Right atrium auricular region (tissue), 2 donors: ENCODE measurements around the gene CNNM2. TPM values are rescaled to one million over a fixed set of nuclear protein-coding genes. Genes with fewer than 3 reads are reported as not detected.

Experiments
- DNase-seq: peaks from one replicate; pipeline ENCODE4 v3.0.0-alpha.2; 2019; ENCODE audit warnings: low spot score
- H3K27ac ChIP-seq, 2 donors: fragments of 200-600 bp; sonication (generic); 1 replicate in 1 of 2; 2 replicates in 1 of 2; pipeline ENCODE4 v1.5.1; 2016 to 2019
- H3K27me3 ChIP-seq, 2 donors: fragments of 200-600 bp; sonication (generic); one replicate each; pipeline versions ENCODE4 v1.5.1 to v1.6.0; 2017 to 2019
- H3K36me3 ChIP-seq: fragments of 200-600 bp; sonication (generic); one replicate; pipeline ENCODE4 v1.5.1; 2016
- H3K4me1 ChIP-seq, 2 donors: fragments of 200-600 bp; sonication (generic); one replicate each; pipeline versions ENCODE4 v1.5.1 to v1.6.0; 2017 to 2019
- H3K4me3 ChIP-seq, 2 donors: fragments of 200-600 bp; sonication (generic); 1 replicate in 1 of 2; 2 replicates in 1 of 2; pipeline ENCODE4 v1.5.1; 2017 to 2019; ENCODE audit warnings: mild to moderate bottlenecking in 1 of 2, moderate library complexity in 1 of 2
- H3K9me3 ChIP-seq, 2 donors: fragments of 200-600 bp; sonication (generic); one replicate each; pipeline ENCODE4 v1.5.1; 2019
- total RNA-seq, 2 donors: library from RNA; depleted of rRNA; stranded (reverse); fragments of >200 nt; gene quantifications; one replicate each; pipeline ENCODE4 v1.1.0, GENCODE V29; 2016
- TF ChIP-seq, protein P1 (sequence below), 2 donors: fragments of 200-600 bp; sonication (generic); IDR thresholded peaks; one replicate each; pipeline ENCODE4 v1.5.1; 2019; ENCODE audit warnings: antibody characterized with exemption in 2 of 2

CNNM2 gene
- 1 to 10 TPM; 3.3 to 4.1 TPM for total RNA-seq

DNA sequence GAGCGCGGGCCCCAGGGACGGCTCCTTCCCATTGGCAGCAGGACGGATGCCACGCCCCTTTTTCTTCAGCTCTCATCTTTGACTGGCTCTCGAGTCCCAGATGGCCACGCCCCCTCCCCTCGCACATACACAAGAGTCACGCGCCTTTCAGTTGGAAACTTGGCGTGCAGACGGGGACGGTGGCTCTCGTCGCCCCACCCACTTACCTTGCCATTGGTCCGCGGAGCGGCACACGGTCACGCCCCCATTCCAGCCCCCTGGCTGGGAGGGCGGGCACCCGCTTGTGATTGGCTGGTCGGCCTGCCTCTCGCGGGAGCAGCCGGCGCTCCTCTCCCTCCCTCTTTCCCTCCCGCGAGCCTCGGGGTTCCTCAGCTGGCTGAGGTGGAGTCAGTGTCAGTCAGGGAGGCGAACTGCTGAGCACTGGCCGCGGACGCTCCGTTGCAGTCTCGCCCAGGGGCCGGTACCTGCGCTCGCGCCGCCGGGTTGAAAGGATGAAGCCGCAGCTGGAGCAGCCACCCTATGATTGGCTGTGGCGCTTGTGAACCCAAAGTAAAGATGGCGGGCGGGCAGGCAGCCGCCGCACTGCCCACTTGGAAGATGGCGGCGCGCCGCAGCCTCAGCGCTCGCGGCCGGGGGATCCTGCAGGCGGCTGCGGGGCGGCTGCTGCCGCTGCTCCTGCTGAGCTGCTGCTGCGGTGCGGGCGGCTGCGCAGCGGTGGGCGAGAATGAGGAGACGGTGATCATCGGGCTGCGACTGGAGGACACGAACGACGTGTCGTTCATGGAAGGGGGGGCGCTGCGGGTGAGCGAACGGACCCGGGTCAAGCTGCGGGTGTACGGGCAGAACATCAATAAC, at the start of gene CNNM2:
CNNM2 (plus strand) TSS at position 333 of the 855 bp plus-strand sequence; CDS start at position 520, 187 bp downstream.
- Histone ChIP-seq H3K9me3 (no peaks in the 10 kb centered on the region), H3K4me3 (peak within 1 kb of the TSS; percentile 90 to 96), H3K27me3 (no peaks in the 10 kb centered on the region), H3K36me3 (no peaks in the 10 kb centered on the region), H3K4me1 (peaks cover 0 to 37% of the 10 kb centered on the region in 2 donors), H3K27ac (peak within 1 kb of the TSS; percentile 96)
- DNase-seq = peak; percentile 100
- TF ChIP-seq, protein P1, sequence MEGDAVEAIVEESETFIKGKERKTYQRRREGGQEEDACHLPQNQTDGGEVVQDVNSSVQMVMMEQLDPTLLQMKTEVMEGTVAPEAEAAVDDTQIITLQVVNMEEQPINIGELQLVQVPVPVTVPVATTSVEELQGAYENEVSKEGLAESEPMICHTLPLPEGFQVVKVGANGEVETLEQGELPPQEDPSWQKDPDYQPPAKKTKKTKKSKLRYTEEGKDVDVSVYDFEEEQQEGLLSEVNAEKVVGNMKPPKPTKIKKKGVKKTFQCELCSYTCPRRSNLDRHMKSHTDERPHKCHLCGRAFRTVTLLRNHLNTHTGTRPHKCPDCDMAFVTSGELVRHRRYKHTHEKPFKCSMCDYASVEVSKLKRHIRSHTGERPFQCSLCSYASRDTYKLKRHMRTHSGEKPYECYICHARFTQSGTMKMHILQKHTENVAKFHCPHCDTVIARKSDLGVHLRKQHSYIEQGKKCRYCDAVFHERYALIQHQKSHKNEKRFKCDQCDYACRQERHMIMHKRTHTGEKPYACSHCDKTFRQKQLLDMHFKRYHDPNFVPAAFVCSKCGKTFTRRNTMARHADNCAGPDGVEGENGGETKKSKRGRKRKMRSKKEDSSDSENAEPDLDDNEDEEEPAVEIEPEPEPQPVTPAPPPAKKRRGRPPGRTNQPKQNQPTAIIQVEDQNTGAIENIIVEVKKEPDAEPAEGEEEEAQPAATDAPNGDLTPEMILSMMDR (IDR thresholded peaks at IDR 0.05) = no peak

DNA sequence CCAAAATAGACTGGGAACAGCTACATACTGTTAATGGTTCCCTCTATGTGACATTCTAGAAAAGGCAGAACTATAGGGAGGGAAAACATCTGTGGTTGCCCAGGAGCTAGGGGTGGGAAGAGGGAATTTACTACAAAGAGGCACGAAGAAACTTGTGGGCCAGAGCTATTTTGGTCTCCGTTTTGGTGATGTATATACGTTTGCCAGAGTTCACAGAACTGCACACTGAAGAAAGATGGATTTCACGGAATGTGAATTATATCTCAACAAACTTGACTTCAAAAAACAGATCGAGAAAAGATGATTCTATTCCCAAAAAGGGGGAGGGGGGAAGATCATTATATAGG, 49.2 kb upstream of the CNNM2 start:
- Histone ChIP-seq H3K4me3 (peak overlapping the region; percentile 51 to 67), H3K27me3 (no peaks in the 10 kb centered on the region), H3K4me1 (peaks cover 0 to 17% of the 10 kb centered on the region in 2 donors), H3K9me3 (no peaks in the 10 kb centered on the region), H3K27ac (peak overlapping the region; percentile 72 to 77), H3K36me3 (no peaks in the 10 kb centered on the region)
- TF ChIP-seq, protein P1 (IDR thresholded peaks at IDR 0.05) = no peak
- no peak for DNase-seq

DNA sequence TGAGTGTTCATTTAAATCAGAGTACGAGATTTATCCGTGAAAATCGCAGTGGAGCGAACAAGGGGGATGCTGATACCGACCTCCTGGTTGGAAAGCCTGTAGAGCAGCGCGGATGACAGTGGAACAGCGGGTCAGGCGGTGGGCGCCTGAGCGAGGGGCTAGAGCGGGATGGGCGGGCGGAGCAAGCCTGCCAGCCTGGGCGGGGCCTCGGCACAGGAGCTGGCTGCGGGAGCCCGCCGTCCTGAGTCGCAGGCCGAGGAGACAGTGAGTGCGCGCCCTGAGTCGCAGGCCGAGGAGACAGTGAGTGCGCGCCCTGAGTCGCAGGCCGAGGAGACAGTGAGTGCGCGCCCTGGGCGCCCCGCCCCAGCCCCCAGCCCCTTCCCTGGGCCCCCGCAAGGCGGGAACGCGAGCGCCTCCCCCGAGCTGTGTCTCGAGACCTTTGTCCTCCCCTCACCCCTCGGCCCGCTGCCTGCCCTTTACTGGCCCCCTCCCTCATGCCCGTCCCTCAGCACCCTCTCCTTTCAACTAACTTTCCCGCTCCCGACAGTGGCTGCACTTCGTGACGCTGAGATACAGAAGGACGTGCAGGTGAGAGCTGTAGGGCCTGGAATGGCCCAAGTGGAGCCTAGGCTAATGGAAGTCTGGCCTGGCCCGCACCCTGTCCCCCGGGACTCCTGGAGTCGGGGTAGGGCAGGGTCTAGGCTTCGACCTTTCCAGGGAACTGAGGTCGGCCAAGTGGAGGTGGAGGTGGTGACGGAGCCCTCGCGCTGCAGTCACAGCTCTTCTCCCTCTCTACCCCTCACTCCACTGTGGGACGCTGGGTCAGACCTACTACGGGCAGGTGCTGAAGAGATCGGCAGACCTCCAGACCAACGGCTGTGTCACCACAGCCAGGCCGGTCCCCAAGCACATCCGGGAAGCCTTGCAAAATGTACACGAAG, 48.6 kb upstream of the CNNM2 start, which contains the start of gene AS3MT:
AS3MT (plus strand) TSS at position 213 of the 941 bp plus-strand sequence; CDS start at position 336, 123 bp downstream.
- H3K27ac ChIP-seq = peak within 1 kb of the TSS; percentile 72 to 77
- H3K27me3 ChIP-seq = no peaks in the 10 kb centered on the region
- TF ChIP-seq, protein P1 (IDR thresholded peaks at IDR 0.05) = no peak
- peaks cover 0 to 17% of the 10 kb centered on the region in 2 donors for H3K4me1 ChIP-seq
- H3K4me3 ChIP-seq = peak within 1 kb of the TSS; percentile 51 to 67
- DNase-seq = no peak
- peaks cover 3% of the 10 kb centered on the region for H3K36me3 ChIP-seq
- H3K9me3 ChIP-seq = no peaks in the 10 kb centered on the region

DNA sequence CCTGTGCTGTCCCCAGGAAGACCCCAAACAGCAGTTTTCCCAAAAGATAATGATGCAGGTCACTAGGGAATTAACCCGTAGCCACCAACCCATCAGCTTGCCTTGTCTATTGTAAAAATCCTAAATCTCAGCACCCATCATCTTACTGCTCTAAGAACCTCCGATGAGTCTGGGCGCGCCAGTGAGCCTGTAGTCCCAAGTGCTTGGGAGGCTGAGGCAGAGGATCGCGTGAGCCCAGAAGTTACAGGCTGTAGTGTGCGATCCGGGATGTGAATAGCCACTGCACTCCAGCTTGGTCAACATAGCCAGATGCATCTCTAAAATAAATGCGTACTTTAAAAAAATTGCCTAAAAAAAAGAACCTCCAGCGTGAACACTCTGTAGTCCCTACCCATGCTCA, 47.9 kb upstream of the CNNM2 start:
- TF ChIP-seq, protein P1 (IDR thresholded peaks at IDR 0.05) = no peak
- Histone ChIP-seq H3K27ac (peak overlapping the region; percentile 72 to 77), H3K9me3 (no peaks in the 10 kb centered on the region), H3K27me3 (no peaks in the 10 kb centered on the region), H3K36me3 (peaks cover 4% of the 10 kb centered on the region), H3K4me1 (peaks cover 0 to 17% of the 10 kb centered on the region in 2 donors), H3K4me3 (peak overlapping the region; percentile 51 to 67)
- no peak for DNase-seq

DNA sequence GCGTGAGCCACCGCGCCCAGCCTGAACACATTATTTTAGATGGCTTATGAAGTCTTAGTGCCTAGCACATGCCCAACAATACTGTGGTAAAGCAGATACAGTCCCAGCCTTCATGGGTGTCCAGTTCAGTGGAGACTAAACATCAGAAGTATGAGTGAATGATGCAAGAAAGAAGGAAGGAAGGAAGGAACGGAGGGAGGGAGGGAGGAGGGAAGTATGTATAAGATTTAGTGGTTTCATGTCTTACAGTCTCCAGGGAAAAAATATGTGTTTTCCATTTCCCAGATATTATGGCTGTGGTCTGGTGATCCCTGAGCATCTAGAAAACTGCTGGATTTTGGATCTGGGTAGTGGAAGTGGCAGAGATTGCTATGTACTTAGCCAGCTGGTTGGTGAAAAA, 45.9 kb upstream of the CNNM2 start:
- Histone ChIP-seq H3K36me3 (peaks cover 4% of the 10 kb centered on the region), H3K27ac (no peak overlapping the region), H3K27me3 (no peaks in the 10 kb centered on the region), H3K4me3 (no peak overlapping the region), H3K9me3 (no peaks in the 10 kb centered on the region), H3K4me1 (peaks cover 0 to 17% of the 10 kb centered on the region in 2 donors)
- TF ChIP-seq, protein P1 (IDR thresholded peaks at IDR 0.05) = no peak
- no peak for DNase-seq
